ENCODE measurements around the gene CRACDL.

The CRACDL gene

DNA sequence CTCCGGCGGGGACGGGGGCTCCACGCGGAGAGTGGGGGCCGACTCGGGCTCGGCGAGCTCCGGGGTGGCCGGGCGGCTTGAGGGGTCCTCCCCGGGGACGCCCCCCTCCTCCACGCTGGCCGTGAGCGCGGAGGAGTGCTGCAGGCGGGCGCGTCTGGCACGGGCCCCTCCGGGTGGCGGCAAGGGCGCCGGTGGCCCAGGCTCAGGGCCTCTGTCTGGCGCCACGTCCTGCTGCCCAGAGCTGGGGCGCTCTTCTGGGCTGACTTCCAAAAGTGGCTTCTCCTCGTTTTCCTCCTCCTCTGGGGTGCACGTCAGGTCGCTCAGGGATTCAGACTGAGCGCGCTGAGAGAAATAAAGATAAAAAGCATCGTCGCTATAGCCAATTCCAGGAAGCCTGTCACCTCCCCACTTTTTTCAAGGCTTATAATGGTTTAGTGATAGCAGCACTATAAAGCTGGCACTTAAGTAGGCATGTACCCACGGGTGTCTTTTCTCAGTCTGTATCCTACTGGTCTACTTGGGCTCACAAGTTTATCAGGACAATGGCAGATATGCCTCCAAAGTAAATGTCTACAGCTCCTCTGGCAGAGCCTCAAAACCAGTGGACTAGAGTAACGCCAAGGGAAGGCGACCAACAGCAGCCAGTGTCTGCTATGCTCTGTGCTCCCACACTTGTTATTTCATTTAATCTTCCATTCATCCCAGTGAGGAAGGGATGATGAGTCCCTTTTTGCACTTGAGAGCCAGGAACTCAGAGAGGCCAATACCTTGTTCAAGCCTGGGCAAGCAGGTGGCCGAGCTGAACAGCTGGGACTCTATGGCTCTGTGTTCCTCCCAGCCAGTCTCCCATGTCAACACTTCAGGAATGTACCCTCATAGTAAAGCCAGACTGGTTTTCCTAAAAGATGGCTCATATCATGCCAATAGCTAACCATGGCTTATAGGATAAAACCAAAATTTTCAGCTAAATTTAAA is 112.5 kb downstream of the CRACDL start:
- no peak for DNase-seq

- no peak for DNase-seq
Observed at GRCh38 chr2:98822301-98823164, 113.5 kb downstream of the CRACDL start.

GRCh38 chr2:98821629-98822135 is 114.3 kb downstream of the CRACDL start:
- DNase-seq = no peak

- DNase-seq = no peak
Observed at GRCh38 chr2:98819231-98819766, 116.7 kb downstream of the CRACDL start.

GRCh38 chr2:98818164-98818563 is 117.9 kb downstream of the CRACDL start:
- DNase-seq = no peak

DNA sequence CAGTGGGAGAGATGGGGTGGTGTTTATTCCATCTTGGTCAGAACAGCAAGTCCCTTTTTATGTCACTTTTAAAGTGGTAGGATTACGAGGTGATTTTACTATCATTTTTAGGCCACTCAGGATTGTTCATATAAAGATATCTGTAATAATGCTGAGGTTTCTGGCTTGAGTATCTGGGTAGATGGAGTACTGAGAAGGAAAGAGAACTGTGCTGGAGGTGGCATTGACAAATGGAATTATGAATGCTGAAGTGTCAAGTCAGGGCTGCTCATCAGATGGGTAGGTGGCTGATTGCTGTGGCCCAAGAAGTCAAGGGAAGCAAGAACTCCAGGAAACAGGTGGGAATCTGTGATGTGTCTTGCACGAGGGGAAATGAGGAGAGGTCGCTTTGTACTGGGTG is 119.7 kb downstream of the CRACDL start:
- no peak for DNase-seq

DNA sequence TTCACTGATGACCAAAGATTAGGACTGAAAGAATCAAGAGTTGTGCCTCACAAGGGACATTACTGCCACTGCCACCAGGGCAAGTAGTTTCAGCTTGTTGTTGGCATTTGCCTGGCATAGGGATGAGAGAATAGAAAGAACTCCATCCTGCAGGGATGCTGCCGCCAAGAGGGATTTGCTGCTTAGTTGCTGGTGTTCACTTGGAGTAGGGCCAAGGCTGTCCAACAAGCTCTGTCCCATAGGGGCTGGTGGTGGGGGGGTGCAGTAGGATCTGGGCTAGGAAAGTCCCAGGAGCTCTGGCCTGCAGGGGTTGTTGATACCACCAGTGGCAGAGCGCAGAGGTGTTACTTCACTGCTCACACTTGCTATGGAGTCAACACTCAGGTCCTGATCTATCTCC is 120.2 kb downstream of the CRACDL start:
- no peak for DNase-seq

DNA sequence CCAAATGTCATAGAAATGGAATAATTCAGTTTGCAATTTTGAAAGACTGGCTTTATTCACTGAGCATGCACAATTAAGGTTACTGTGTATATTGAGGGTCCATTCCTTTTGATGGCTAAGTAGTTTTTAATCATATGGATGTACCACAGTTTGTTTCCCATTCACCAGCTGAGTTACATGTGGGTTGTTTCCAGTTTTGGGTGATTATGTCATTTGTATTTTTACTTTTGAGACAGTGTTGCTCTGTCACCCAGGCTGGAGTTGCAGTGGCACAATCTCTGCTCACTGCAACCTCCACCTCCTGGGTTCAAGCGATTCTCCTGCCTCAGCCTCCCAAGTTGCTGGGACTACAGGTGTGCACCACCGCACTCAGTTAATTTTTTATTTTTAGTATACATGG is 124.3 kb downstream of the CRACDL start:
- no peak for DNase-seq

- DNase-seq = no peak
Observed at GRCh38 chr2:98810588-98810928, 125.5 kb downstream of the CRACDL start.

GRCh38 chr2:98809878-98810587 is 126.0 kb downstream of the CRACDL start:
- DNase-seq = no peak

DNA sequence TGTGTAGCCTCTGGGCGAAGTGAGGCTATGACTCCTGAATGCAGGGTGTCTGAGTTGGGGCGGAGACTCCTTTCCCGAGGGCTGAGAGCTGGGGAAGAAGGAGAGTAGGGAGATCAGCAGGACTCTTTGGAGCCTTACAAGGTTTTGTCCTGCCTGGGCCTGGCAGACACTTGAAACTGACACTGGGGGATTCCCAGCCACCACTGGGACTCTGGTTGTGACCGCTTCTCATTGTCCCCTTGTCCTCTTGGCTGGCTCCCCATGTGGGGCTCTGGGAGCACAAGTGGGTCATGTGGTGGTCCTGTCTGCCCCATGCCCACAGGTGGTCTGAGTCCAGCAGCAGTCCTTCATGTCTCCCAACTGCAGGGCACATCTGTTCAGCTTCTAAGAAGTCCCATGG is 126.9 kb downstream of the CRACDL start:
- no peak for DNase-seq

- no peak for DNase-seq
Observed at GRCh38 chr2:98808546-98808945, 127.5 kb downstream of the CRACDL start.

- no peak for DNase-seq
Observed at GRCh38 chr2:98807929-98808328, 128.1 kb downstream of the CRACDL start.

- DNase-seq = no peak
Observed at GRCh38 chr2:98807221-98807620, 128.8 kb downstream of the CRACDL start.

GRCh38 chr2:98806236-98806697 is 129.8 kb downstream of the CRACDL start:
- no peak for DNase-seq

- no peak for DNase-seq
Observed at GRCh38 chr2:98805412-98806171, 130.4 kb downstream of the CRACDL start.

DNA sequence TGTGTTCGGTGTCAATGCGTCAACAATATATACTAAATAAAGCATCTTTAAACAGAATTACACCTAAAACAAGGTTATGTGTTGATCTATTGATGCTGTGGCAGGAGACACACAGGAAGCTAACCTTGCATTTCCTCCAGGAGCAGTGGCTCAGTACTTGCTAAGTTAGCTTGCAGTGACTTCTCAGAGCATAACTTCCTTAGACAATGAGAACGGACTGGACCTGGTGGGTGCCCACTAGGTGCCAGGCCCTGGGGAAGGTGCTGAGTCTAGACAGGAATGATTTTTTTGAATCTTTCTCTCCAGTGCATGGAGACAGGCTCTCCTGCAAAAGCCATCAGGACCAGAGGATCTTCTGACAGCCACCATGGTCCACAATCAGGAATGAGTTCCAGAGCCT is 131.3 kb downstream of the CRACDL start:
- DNase-seq = no peak

DNA sequence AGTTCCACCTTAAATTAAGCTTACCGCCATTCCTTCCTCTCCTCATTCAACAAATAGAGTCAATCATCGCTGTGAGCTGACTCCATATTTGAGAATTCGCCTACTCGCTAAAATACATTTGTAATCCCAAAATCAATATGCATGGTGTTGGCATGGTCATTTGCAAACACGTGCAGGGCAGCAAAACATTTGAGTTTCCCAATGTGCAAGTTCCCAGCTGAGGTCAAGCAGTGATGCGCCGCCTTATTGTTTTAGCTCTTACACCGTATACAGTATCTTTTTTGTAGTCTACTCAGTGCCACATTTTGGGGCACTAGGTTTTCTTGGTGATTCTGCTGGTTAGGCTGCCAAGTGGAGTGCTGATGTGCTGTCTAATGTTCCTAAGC is 131.8 kb downstream of the CRACDL start:
- no peak for DNase-seq

GRCh38 chr2:98803405-98804264 is 132.4 kb downstream of the CRACDL start:
- DNase-seq = no peak

DNA sequence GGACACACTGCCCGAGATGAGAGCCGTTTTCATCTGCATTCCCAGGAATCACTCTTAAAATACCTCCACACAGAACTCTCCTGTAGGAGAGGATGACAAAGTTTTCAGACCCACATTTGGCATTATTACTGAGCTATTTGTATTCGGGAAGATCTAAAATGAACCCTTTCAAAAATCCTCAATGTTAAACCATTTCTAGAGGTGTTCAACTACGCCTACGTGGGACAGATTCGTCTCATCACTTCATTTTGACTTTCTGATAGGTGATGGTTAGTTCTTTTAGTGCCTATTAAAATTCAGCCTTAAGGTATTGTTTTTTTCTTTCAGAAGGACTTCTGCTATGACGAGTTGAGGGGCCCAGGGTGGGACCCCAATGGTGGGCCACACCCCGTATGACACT is 133.7 kb downstream of the CRACDL start:
- DNase-seq = no peak

- no peak for DNase-seq
Observed at GRCh38 chr2:98801921-98802321, 134.1 kb downstream of the CRACDL start.

Measured in fibroblast of skin of back (primary cell).